Stomach (tissue), 9 donors: ENCODE data around the gene DNAJC1. TPM values are rescaled to one million over a fixed set of nuclear protein-coding genes. Genes with fewer than 3 reads are reported as not detected.
"Not testable (repeated sequence)": the region's sequence is repeated elsewhere in the genome, so short reads cannot be mapped to it uniquely, and the experiment has no call there.

Experiments
- DNase-seq, 2 donors: peaks; one replicate each; pipeline versions ENCODE4 v3.0.0 to v3.0.0-alpha.2; 2013 to 2019
- H3K27ac ChIP-seq, 5 donors: fragments of 200-600 bp in 4 of 5; sonication (generic) in 4 of 5; one replicate each; pipeline ENCODE4 v1.5.1; 2013 to 2019; ENCODE audit warnings: mild to moderate bottlenecking in 1 of 5, moderate library complexity in 1 of 5
- H3K27me3 ChIP-seq, 3 donors: fragments of 200-600 bp; sonication (generic); one replicate each; pipeline ENCODE4 v1.5.1; 2017 to 2019; ENCODE audit warnings: mixed run types in 1 of 3
- H3K36me3 ChIP-seq, 4 donors: fragments of 200-600 bp; sonication (generic); 1 replicate in 3 of 4; 2 replicates in 1 of 4; pipeline ENCODE4 v1.5.1; 2016 to 2019
- H3K4me1 ChIP-seq, 4 donors: fragments of 200-600 bp; sonication (generic); one replicate each; pipeline ENCODE4 v1.5.1; 2016 to 2019
- H3K4me3 ChIP-seq, 4 donors: fragments of 200-600 bp; sonication (generic) in 3 of 4; one replicate each; pipeline ENCODE4 v1.5.1; 2016 to 2019; ENCODE audit warnings: mild to moderate bottlenecking in 1 of 4
- H3K9me3 ChIP-seq, 4 donors: fragments of 200-600 bp; sonication (generic); one replicate each; pipeline ENCODE4 v1.5.1; 2016 to 2019
- CTCF ChIP-seq, 7 experiments: fragments of 450-650 bp in 4 of 7; fragments of 200-600 bp in 3 of 7; sonication (generic) in 3 of 7; IDR thresholded peaks; one replicate each; pipeline ENCODE4 v1.5.1; 2016 to 2019; ENCODE audit warnings: antibody characterized with exemption in 7 of 7, control low read depth in 2 of 7, mild to moderate bottlenecking in 1 of 7
- EP300 ChIP-seq: sonication (generic); formaldehyde crosslinking; IDR thresholded peaks from one replicate; pipeline ENCODE4 v1.6.1; 2017; ENCODE audit warnings: antibody characterized with exemption
- POLR2A ChIP-seq, 4 donors: fragments of 450-650 bp; IDR thresholded peaks; one replicate each; pipeline ENCODE4 v1.6.1; 2016; ENCODE audit warnings: antibody characterized with exemption in 4 of 4, control low read depth in 2 of 4, mild to moderate bottlenecking in 1 of 4, moderate library complexity in 1 of 4
- POLR2AphosphoS5 ChIP-seq, 3 donors: sonication (generic); formaldehyde crosslinking; IDR thresholded peaks; one replicate each; pipeline ENCODE4 v1.6.1; 2016; ENCODE audit warnings: antibody characterized with exemption in 3 of 3
- WGBS, 5 donors: extraction: QIAGEN DNeasy Blood & Tissue Kit in 3 of 5; methylation state at CpG; one replicate each; pipeline versions ENCODE4 v1.1.5 to v1.1.7; 2013 to 2018; 5-methylcytosine and 5-hydroxymethylcytosine counted together
- intact Hi-C: fragments of 100-400 bp; cut with DNase I; formaldehyde crosslinking; loops from one replicate; pipeline ENCODE4 v1.15.1; 2023; ENCODE audit warnings: low total_unique reads
- polyA plus RNA-seq, 3 donors: library from polyadenylated mRNA; stranded (reverse); fragments of 200-250 nt; gene quantifications; one replicate each; pipeline ENCODE4 v1.2.3, GENCODE V29; 2013
- total RNA-seq, 5 donors: library from RNA; depleted of rRNA; stranded (reverse); fragments of >200 nt; gene quantifications; one replicate each; pipeline versions ENCODE4 v1.1.0 to v1.2.3, GENCODE V29; 2014 to 2016
- donor health status: healthy with polysubstance abuse.
- donor health status: Bipolar disorder and iron deficiency.
- donor health status: healthy.

Gene DNAJC1
- total and polyA plus RNA-seq, 8 donors, result 16.3 to 344 (median 29.9) TPM

DNA sequence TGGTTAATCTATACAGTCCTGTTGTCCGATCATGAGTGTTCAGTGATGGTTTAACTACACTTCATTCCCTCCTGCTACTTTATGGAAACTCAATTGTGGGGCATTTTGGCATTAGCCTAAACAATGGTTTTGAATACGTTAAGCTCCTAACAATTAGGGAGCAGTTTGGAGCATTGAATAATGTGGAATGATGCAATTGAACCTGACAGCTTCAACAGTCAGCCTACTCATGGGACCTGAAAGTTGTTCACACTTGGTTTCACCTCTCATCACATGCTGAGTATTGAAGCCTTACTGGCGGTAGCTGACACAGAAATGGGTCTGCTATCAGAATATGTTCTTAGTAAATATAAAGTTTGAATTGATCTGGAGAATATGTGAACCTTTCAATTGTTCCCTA, 283.4 kb downstream of the DNAJC1 start:
- no peaks in the 10 kb centered on the region for H3K9me3 ChIP-seq
- DNase-seq, result no peak
- 65 to 78% (median 76%) methylated on average over 3 of the region's 3 CpGs for WGBS, 5 donors
- H3K36me3 ChIP-seq, result peaks cover 0 to 23% (median 13%) of the 10 kb centered on the region in 4 donors
- no peaks in the 10 kb centered on the region for H3K27me3 ChIP-seq
- TF ChIP-seq CTCF (IDR thresholded peaks at IDR 0.05) (no peak), POLR2AphosphoS5 (IDR thresholded peaks at IDR 0.05) (no peak)
- peaks cover 9 to 23% (median 11%) of the 10 kb centered on the region in 4 donors for H3K4me1 ChIP-seq
- no peak overlapping the region for H3K27ac ChIP-seq
- no peak overlapping the region for H3K4me3 ChIP-seq
- intact Hi-C loops, result no loop called here

- intact Hi-C loops, result no loop called here
- WGBS, 5 donors, result 53 to 73% (median 70%) methylated on average over 1 of the region's 1 CpG
- Histone ChIP-seq H3K27me3 (no peaks in the 10 kb centered on the region), H3K4me3 (no peak overlapping the region), H3K4me1 (peaks cover 3 to 17% (median 6%) of the 10 kb centered on the region in 4 donors), H3K9me3 (no peaks in the 10 kb centered on the region), H3K27ac (no peak overlapping the region), H3K36me3 (peaks cover 0 to 29% (median 19%) of the 10 kb centered on the region in 4 donors)
- no peak for TF ChIP-seq POLR2A (IDR thresholded peaks at IDR 0.05)
- TF ChIP-seq CTCF (IDR thresholded peaks at IDR 0.05), result no peak
- TF ChIP-seq EP300, result no peak
- no peak for TF ChIP-seq POLR2AphosphoS5 (IDR thresholded peaks at IDR 0.05)
- DNase-seq, result no peak
These were observed 284.0 kb downstream of the DNAJC1 start for GRCh38 chr10:21719502-21719901.

GRCh38 chr10:21717437-21718054, 286.0 kb downstream of the DNAJC1 start:
- H3K36me3 ChIP-seq, result peaks cover 0 to 48% (median 32%) of the 10 kb centered on the region in 4 donors
- DNase-seq, H3K27ac ChIP-seq, H3K4me3 ChIP-seq, H3K4me1 ChIP-seq, H3K27me3 ChIP-seq, H3K9me3 ChIP-seq, intact Hi-C loops: not testable (repeated sequence)
- WGBS, 5 donors, result 92 to 100% (median 98%) methylated on average over 3 of the region's 3 CpGs

- H3K4me1 ChIP-seq, result peaks cover 0 to 2% (median 0%) of the 10 kb centered on the region in 4 donors
- TF ChIP-seq POLR2AphosphoS5 (IDR thresholded peaks at IDR 0.05) (no peak), CTCF (IDR thresholded peaks at IDR 0.05) (no peak), EP300 (no peak), POLR2A (IDR thresholded peaks at IDR 0.05) (no peak)
- no peak overlapping the region for H3K27ac ChIP-seq
- DNase-seq, result peak in 1 of 2 donors; percentile 49
- H3K27me3 ChIP-seq, result no peaks in the 10 kb centered on the region
- H3K9me3 ChIP-seq, result no peaks in the 10 kb centered on the region
- H3K36me3 ChIP-seq, result peaks cover 0 to 50% (median 32%) of the 10 kb centered on the region in 4 donors
- no peak overlapping the region for H3K4me3 ChIP-seq
- 46 to 60% (median 53%) methylated on average over 2 of the region's 2 CpGs for WGBS, 5 donors
- intact Hi-C loops, result no loop called here
These were observed 287.9 kb downstream of the DNAJC1 start for GRCh38 chr10:21715531-21716195.

DNA sequence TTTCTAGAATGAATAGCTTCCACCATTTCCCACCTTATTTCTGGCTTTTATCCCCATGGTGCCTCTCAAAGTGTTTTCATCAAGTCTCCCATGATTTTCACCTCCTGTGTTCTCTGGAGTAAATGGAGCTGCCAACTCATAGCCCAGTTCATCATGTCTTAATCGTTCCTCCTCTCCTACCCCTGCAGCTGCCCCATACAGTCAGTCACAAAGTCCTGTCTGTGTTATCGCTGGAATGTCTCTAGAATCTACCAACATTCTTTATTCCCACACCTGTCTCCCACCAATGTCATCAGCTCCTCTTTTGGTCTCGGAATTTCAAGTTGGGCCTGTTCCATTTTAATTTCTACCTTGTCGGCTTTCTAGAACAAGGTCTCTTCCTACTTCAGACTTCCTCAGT, 290.6 kb downstream of the DNAJC1 start:
- H3K9me3 ChIP-seq, result no peaks in the 10 kb centered on the region
- H3K4me3 ChIP-seq, result no peak overlapping the region
- no peaks in the 10 kb centered on the region for H3K4me1 ChIP-seq
- WGBS, 5 donors, result 86 to 92% (median 90%) methylated on average over 4 of the region's 4 CpGs
- no peak overlapping the region for H3K27ac ChIP-seq
- H3K27me3 ChIP-seq, result no peaks in the 10 kb centered on the region
- peaks cover 0 to 55% (median 37%) of the 10 kb centered on the region in 4 donors for H3K36me3 ChIP-seq
- intact Hi-C loops, result no loop called here
- TF ChIP-seq POLR2A (IDR thresholded peaks at IDR 0.05), result no peak
- TF ChIP-seq EP300, result no peak
- TF ChIP-seq CTCF (IDR thresholded peaks at IDR 0.05), result no peak
- no peak for TF ChIP-seq POLR2AphosphoS5 (IDR thresholded peaks at IDR 0.05)
- DNase-seq, result no peak
